DND-41 (cell line): ENCODE results near the gene C1QTNF6.

Source experiments
- EZH2 ChIP-seq: IDR thresholded peaks from 3 replicates; pipeline ENCODE4 v1.6.1; 2012; ENCODE audit warnings: borderline replicate concordance, low read depth, mild to moderate bottlenecking, moderate library complexity, low read length, inconsistent platforms; ENCODE audit not compliant: severe bottlenecking
- TF ChIP-seq, protein P1 (sequence below): IDR thresholded peaks from 2 replicates; pipeline ENCODE4 v1.5.1; 2012; ENCODE audit warnings: borderline replicate concordance, low read length, moderate library complexity, mild to moderate bottlenecking; ENCODE audit not compliant: poor library complexity, severe bottlenecking; ENCODE audit errors: extremely low read depth

DNA sequence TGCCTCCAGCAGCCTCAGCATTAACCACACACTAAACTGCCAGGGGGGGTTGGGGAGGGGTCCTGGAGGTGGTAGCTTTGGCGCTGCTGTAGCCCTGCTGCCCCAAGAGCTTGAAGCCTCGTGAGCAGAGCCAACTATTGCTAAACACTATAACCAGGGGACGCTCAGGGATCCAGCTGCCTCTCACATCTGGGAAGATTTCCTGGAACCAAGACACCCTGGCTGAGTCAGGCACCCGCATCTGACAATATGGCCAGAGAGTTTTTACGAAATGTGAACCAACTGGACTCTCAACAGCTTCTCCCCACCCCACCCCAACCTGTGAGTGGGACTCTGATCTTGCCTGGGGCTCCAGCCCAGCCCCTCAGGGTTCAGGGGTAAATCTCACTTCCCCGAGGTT lies 14.3 kb downstream of the C1QTNF6 start:
- TF ChIP-seq, protein P1, sequence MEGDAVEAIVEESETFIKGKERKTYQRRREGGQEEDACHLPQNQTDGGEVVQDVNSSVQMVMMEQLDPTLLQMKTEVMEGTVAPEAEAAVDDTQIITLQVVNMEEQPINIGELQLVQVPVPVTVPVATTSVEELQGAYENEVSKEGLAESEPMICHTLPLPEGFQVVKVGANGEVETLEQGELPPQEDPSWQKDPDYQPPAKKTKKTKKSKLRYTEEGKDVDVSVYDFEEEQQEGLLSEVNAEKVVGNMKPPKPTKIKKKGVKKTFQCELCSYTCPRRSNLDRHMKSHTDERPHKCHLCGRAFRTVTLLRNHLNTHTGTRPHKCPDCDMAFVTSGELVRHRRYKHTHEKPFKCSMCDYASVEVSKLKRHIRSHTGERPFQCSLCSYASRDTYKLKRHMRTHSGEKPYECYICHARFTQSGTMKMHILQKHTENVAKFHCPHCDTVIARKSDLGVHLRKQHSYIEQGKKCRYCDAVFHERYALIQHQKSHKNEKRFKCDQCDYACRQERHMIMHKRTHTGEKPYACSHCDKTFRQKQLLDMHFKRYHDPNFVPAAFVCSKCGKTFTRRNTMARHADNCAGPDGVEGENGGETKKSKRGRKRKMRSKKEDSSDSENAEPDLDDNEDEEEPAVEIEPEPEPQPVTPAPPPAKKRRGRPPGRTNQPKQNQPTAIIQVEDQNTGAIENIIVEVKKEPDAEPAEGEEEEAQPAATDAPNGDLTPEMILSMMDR, result no peak
- TF ChIP-seq EZH2, result no peak
